Measurements from ENCODE around the gene GGN. TPM values are rescaled to one million over a fixed set of nuclear protein-coding genes. Genes with fewer than 3 reads are reported as not detected.

The GGN gene
- total and polyA plus RNA-seq, 2 donors (not counting 1 experiment from before 2014, with no cell fraction given) = 0.20 to 0.50 TPM

DNA sequence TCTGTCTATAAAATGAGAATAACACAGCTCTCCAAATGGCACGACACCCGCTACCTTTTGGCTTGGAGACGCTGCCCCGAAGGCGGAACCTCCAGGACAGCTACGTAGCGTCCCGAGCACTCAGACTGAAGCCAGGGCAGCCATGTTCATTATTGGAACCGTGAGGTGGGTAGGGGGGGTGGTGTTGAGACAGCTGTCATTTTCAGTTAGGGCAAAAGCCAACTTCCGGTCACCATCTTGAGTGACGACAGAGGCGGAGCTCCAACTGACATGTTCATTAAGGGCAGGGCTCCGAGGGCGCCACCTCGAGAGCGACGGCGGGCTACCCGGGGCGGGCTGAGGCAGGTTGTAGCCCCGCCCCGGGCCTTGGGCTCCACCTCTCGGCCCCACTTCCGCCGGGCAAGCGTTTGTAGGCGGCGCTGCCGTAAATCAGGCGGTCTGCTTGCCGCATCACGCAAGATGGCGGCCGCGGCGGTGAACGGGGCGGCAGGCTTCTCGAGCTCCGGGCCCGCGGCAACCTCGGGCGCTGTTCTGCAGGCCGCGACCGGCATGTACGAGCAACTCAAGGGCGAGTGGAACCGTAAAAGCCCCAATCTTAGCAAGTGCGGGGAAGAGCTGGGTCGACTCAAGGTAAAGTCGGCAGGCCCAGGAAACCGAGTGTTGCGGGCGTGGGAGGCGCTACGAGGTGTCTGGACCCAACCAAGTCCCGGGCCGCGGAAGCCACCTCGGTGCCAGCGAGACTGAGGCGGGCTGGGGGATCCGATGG lies 13.3 kb downstream of the GGN start, which contains the start of gene PSMD8:
Gene PSMD8, plus strand, starts transcription at position 240 of the 766 bp plus-strand sequence. Its CDS starts 31 bp downstream, at position 271.
- H3K27ac ChIP-seq (ENCODE audit: insufficient read depth, low read length) = peak within 1 kb of the TSS; percentile 90
- H3K27me3 ChIP-seq (ENCODE audit: control insufficient read depth, insufficient read depth, low read length) = peaks cover 6% of the 10 kb centered on the region
- peak; percentile 97 to 98 for DNase-seq (ENCODE audit: low read depth in 2 of 2)
- peak within 1 kb of the TSS; percentile 89 for H3K4me2 ChIP-seq (ENCODE audit: extremely low read depth, insufficient read depth, low read length)
- H3K36me3 ChIP-seq (ENCODE audit: control insufficient read depth, insufficient read depth, low read length) = peaks cover 10% of the 10 kb centered on the region
- peaks cover 34% of the 10 kb centered on the region for H3K79me2 ChIP-seq (ENCODE audit: control insufficient read depth, insufficient read depth, low read length)
- H2AFZ ChIP-seq (ENCODE audit: low read length) = peak within 1 kb of the TSS; percentile 96
- no peaks in the 10 kb centered on the region for H3K9me3 ChIP-seq (ENCODE audit: control insufficient read depth, insufficient read depth, low read depth, low read length)
- H4K20me1 ChIP-seq (ENCODE audit: control insufficient read depth, extremely low read depth, insufficient read depth, low read length) = no peaks in the 10 kb centered on the region
- H3K4me1 ChIP-seq (ENCODE audit: control insufficient read depth, extremely low read depth, insufficient read depth, low read length) = peaks cover 7% of the 10 kb centered on the region
- H3K9ac ChIP-seq (ENCODE audit: insufficient read depth, low read length) = peak within 1 kb of the TSS; percentile 83
- TF ChIP-seq EZH2 (IDR thresholded peaks at IDR 0.05; ENCODE audit: low read length, missing control alignments) = no peak
- TF ChIP-seq, protein P1, sequence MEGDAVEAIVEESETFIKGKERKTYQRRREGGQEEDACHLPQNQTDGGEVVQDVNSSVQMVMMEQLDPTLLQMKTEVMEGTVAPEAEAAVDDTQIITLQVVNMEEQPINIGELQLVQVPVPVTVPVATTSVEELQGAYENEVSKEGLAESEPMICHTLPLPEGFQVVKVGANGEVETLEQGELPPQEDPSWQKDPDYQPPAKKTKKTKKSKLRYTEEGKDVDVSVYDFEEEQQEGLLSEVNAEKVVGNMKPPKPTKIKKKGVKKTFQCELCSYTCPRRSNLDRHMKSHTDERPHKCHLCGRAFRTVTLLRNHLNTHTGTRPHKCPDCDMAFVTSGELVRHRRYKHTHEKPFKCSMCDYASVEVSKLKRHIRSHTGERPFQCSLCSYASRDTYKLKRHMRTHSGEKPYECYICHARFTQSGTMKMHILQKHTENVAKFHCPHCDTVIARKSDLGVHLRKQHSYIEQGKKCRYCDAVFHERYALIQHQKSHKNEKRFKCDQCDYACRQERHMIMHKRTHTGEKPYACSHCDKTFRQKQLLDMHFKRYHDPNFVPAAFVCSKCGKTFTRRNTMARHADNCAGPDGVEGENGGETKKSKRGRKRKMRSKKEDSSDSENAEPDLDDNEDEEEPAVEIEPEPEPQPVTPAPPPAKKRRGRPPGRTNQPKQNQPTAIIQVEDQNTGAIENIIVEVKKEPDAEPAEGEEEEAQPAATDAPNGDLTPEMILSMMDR (conservative IDR thresholded peaks at IDR 0.05 in 1 of 2, IDR thresholded peaks at IDR 0.05 in 1 of 2; ENCODE audit: low read depth in 1 of 2, low read length in 2 of 2) = peak in 1 of 2 donors; percentile 4
- H3K4me3 ChIP-seq (replicated peaks in 1 of 4; ENCODE audit: control extremely low read depth in 1 of 4, insufficient read depth in 1 of 4, low read depth in 3 of 4, low read length in 4 of 4) = peak within 1 kb of the TSS; percentile 78 to 94 (median 87)

DNA sequence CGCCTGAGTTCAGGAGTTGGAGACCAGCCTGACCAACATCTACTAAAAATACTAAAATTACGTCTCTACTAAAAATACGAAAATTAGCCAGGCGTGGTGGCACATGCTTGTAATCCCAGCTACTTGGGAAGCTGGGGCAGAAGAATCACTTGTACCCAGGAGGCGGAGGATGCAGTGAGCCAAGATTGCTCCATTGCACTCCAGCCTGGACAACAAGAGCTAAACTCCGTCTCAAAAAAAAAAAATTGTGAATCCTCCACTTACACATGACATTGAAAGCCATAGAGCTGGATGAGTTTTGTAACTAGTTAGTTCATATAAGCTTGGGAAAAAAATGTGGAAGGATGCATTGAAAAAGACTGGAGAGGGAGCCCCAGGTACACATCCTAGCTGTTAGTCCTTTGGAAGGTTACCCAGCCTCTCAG lies 13.9 kb downstream of the GGN start:
- H3K4me1 ChIP-seq (ENCODE audit: control insufficient read depth, extremely low read depth, insufficient read depth, low read length) = peaks cover 7% of the 10 kb centered on the region
- no peak overlapping the region for H3K9ac ChIP-seq (ENCODE audit: insufficient read depth, low read length)
- H3K4me2 ChIP-seq (ENCODE audit: extremely low read depth, insufficient read depth, low read length) = peak overlapping the region; percentile 89
- TF ChIP-seq, protein P1 (conservative IDR thresholded peaks at IDR 0.05 in 1 of 2, IDR thresholded peaks at IDR 0.05 in 1 of 2; ENCODE audit: low read depth in 1 of 2, low read length in 2 of 2) = no peak
- no peak for TF ChIP-seq EZH2 (IDR thresholded peaks at IDR 0.05; ENCODE audit: low read length, missing control alignments)
- DNase-seq (ENCODE audit: low read depth in 2 of 2) = no peak
- peak overlapping the region; percentile 25 to 94 (median 52) for H3K4me3 ChIP-seq (replicated peaks in 1 of 4; ENCODE audit: control extremely low read depth in 1 of 4, insufficient read depth in 1 of 4, low read depth in 3 of 4, low read length in 4 of 4)
- no peaks in the 10 kb centered on the region for H4K20me1 ChIP-seq (ENCODE audit: control insufficient read depth, extremely low read depth, insufficient read depth, low read length)
- peaks cover 5% of the 10 kb centered on the region for H3K36me3 ChIP-seq (ENCODE audit: control insufficient read depth, insufficient read depth, low read length)
- peaks cover 31% of the 10 kb centered on the region for H3K79me2 ChIP-seq (ENCODE audit: control insufficient read depth, insufficient read depth, low read length)
- H3K27ac ChIP-seq (ENCODE audit: insufficient read depth, low read length) = peak overlapping the region; percentile 74
- H2AFZ ChIP-seq (ENCODE audit: low read length) = peak overlapping the region; percentile 96
- peaks cover 7% of the 10 kb centered on the region for H3K27me3 ChIP-seq (ENCODE audit: control insufficient read depth, insufficient read depth, low read length)
- no peaks in the 10 kb centered on the region for H3K9me3 ChIP-seq (ENCODE audit: control insufficient read depth, insufficient read depth, low read depth, low read length)

DNA sequence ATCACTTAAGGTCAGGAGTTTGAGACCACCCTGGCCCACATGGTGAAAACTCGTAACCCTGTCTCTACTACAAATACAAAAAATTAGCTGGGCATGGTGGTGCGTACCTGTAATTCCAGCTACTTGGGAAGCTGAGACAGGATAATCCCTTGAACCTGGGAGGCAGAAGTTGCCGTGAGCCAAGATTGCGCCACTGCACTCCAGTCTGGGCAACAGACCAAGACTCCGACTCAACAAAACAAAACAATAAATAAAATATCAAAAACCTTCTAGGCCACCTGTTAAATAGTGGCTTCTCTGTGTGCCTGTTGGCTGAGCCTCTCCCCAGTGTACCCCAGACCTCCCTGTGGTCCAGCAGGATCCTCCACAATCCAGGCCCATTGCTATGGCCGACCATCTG lies 16.8 kb downstream of the GGN start:
- TF ChIP-seq, protein P1 (conservative IDR thresholded peaks at IDR 0.05 in 1 of 2, IDR thresholded peaks at IDR 0.05 in 1 of 2; ENCODE audit: low read depth in 1 of 2, low read length in 2 of 2) = no peak
- TF ChIP-seq EZH2 (IDR thresholded peaks at IDR 0.05; ENCODE audit: low read length, missing control alignments) = no peak

More for the DNA sequence above, 16.8 kb downstream of the GGN start:
- Histone ChIP-seq H3K4me3 (replicated peaks in 1 of 4; ENCODE audit: control extremely low read depth in 1 of 4, insufficient read depth in 1 of 4, low read depth in 3 of 4, low read length in 4 of 4) (no peak overlapping the region), H2AFZ (ENCODE audit: low read length) (no peak overlapping the region), H3K36me3 (ENCODE audit: control insufficient read depth, insufficient read depth, low read length) (no peaks in the 10 kb centered on the region), H3K9me3 (ENCODE audit: control insufficient read depth, insufficient read depth, low read depth, low read length) (no peaks in the 10 kb centered on the region), H3K79me2 (ENCODE audit: control insufficient read depth, insufficient read depth, low read length) (peaks cover 13% of the 10 kb centered on the region), H3K27me3 (ENCODE audit: control insufficient read depth, insufficient read depth, low read length) (peaks cover 11% of the 10 kb centered on the region), H3K9ac (ENCODE audit: insufficient read depth, low read length) (no peak overlapping the region), H4K20me1 (ENCODE audit: control insufficient read depth, extremely low read depth, insufficient read depth, low read length) (no peaks in the 10 kb centered on the region), H3K4me1 (ENCODE audit: control insufficient read depth, extremely low read depth, insufficient read depth, low read length) (peaks cover 1% of the 10 kb centered on the region), H3K4me2 (ENCODE audit: extremely low read depth, insufficient read depth, low read length) (no peak overlapping the region), H3K27ac (ENCODE audit: insufficient read depth, low read length) (no peak overlapping the region)
- no peak for DNase-seq (ENCODE audit: low read depth in 2 of 2)

Data from fibroblast of lung (primary cell).